WI38 (cell line): ENCODE measurements around the gene DYNC1H1.

Source experiments
- H3K4me3 ChIP-seq: 2 replicates; pipeline ENCODE4 v1.5.1; 2011; ENCODE audit warnings: low read depth, mild to moderate bottlenecking, control low read depth, low read length
- CTCF ChIP-seq: IDR thresholded peaks from 2 replicates; pipeline ENCODE4 v1.5.1; 2012; ENCODE audit warnings: low read depth, mild to moderate bottlenecking, control low read depth, low read length

Gene DYNC1H1

GRCh38 chr14:101945171-101945570 lies 19.2 kb upstream of the DYNC1H1 start:
- TF ChIP-seq CTCF = no peak
- H3K4me3 ChIP-seq = no peak overlapping the region

- peak overlapping the region; percentile 87 for H3K4me3 ChIP-seq
- no peak for TF ChIP-seq CTCF
These were observed 16.8 kb upstream of the DYNC1H1 start for GRCh38 chr14:101947577-101947903.

GRCh38 chr14:101947904-101948665 lies 16.3 kb upstream of the DYNC1H1 start:
- H3K4me3 ChIP-seq = peak overlapping the region; percentile 87
- no peak for TF ChIP-seq CTCF

- no peak for TF ChIP-seq CTCF
- H3K4me3 ChIP-seq = peak overlapping the region; percentile 87
These were observed 15.6 kb upstream of the DYNC1H1 start for GRCh38 chr14:101948666-101949216.

GRCh38 chr14:101950100-101950499 lies 14.3 kb upstream of the DYNC1H1 start:
- no peak overlapping the region for H3K4me3 ChIP-seq
- TF ChIP-seq CTCF = no peak

GRCh38 chr14:101950516-101951215 lies 13.7 kb upstream of the DYNC1H1 start:
- no peak overlapping the region for H3K4me3 ChIP-seq
- TF ChIP-seq CTCF = no peak

- TF ChIP-seq CTCF = no peak
- no peak overlapping the region for H3K4me3 ChIP-seq
These were observed 11.2 kb upstream of the DYNC1H1 start for GRCh38 chr14:101953151-101953550.
